Psoas muscle (tissue), 7 donors: ENCODE measurements around the gene OR2T2. TPM values are rescaled to one million over a fixed set of nuclear protein-coding genes. Genes with fewer than 3 reads are reported as not detected.

ENCODE experiments used
- polyA plus RNA-seq, 3 donors: library from polyadenylated mRNA; stranded (reverse); fragments of 200-250 nt; gene quantifications; one replicate each; pipeline ENCODE4 v1.2.3, GENCODE V29; 2013
- total RNA-seq, 4 donors: library from RNA; stranded (reverse); fragmentation: NEBNext Ultra II Directional in 2 of 4; extraction: Animal tissue kit (Norgen Biotek cat#: 25700) in 2 of 4; gene quantifications; one replicate each; pipeline versions ENCODE4 v1.2.1 to v1.2.4, GENCODE V29; 2021 to 2023
- donor health status: healthy with polysubstance abuse.
- donor health status: DM: no; HTN: no; CAD: no; lungs with moderate emphysema.
- donor health status: Bipolar disorder and iron deficiency.
- donor health status: healthy.
- donor health status: DM: no; HTN: no; CAD: no.
- donor health status: DM: no; HTN: no; CAD: no.
- donor health status: DM: yes; HTN: yes; CAD: no.

The OR2T2 gene
- total and polyA plus RNA-seq, 7 donors: not detected

Other genes with a start within 250 kb of the OR2T2 start
- gene OR2M3, start 248.4 kb upstream of the OR2T2 start, total RNA-seq: not detected
- not detected for gene OR2M3, start 248.4 kb upstream of the OR2T2 start, polyA plus RNA-seq
- gene OR2M4, start 214.2 kb upstream of the OR2T2 start, total RNA-seq: not detected
- not detected for gene OR2M4, start 214.2 kb upstream of the OR2T2 start, polyA plus RNA-seq
- not detected for gene OR2T33, start 167.7 kb upstream of the OR2T2 start, total RNA-seq
- not detected for gene OR2T33, start 167.7 kb upstream of the OR2T2 start, polyA plus RNA-seq
- gene OR2T12, start 142.2 kb upstream of the OR2T2 start, total RNA-seq: not detected
- gene OR2T12, start 142.2 kb upstream of the OR2T2 start, polyA plus RNA-seq: not detected
- gene OR2M7, start 121.1 kb upstream of the OR2T2 start, total RNA-seq: not detected
- gene OR2M7, start 121.1 kb upstream of the OR2T2 start, polyA plus RNA-seq: not detected
- gene OR14C36, start 96.9 kb upstream of the OR2T2 start, total RNA-seq: not detected
- gene OR14C36, start 96.9 kb upstream of the OR2T2 start, polyA plus RNA-seq: not detected
- not detected for gene OR2T4, start 84.0 kb upstream of the OR2T2 start, total RNA-seq
- gene OR2T4, start 84.0 kb upstream of the OR2T2 start, polyA plus RNA-seq: not detected
- gene OR2T6, start 69.9 kb upstream of the OR2T2 start, total RNA-seq: not detected
- gene OR2T6, start 69.9 kb upstream of the OR2T2 start, polyA plus RNA-seq: not detected
- not detected for gene OR2T1, start 42.6 kb upstream of the OR2T2 start, total RNA-seq
- gene OR2T1, start 42.6 kb upstream of the OR2T2 start, polyA plus RNA-seq: not detected
- not detected for gene OR2T3, start 27.7 kb downstream of the OR2T2 start, total RNA-seq
- not detected for gene OR2T3, start 27.7 kb downstream of the OR2T2 start, polyA plus RNA-seq
- gene OR2T5, start 43.0 kb downstream of the OR2T2 start, total RNA-seq: not detected
- gene OR2T5, start 43.0 kb downstream of the OR2T2 start, polyA plus RNA-seq: not detected
- not detected for gene OR2G6, start 62.4 kb downstream of the OR2T2 start, total RNA-seq
- not detected for gene OR2G6, start 62.4 kb downstream of the OR2T2 start, polyA plus RNA-seq
- gene OR2T29, start 117.1 kb downstream of the OR2T2 start, total RNA-seq: not detected
- gene OR2T29, start 117.1 kb downstream of the OR2T2 start, polyA plus RNA-seq: not detected
- not detected for gene OR2T34, start 129.1 kb downstream of the OR2T2 start, total RNA-seq
- not detected for gene OR2T34, start 129.1 kb downstream of the OR2T2 start, polyA plus RNA-seq
- gene OR2T10, start 152.1 kb downstream of the OR2T2 start, total RNA-seq: not detected
- gene OR2T10, start 152.1 kb downstream of the OR2T2 start, polyA plus RNA-seq: not detected
- gene OR2T11, start 189.5 kb downstream of the OR2T2 start, total RNA-seq: not detected
- not detected for gene OR2T11, start 189.5 kb downstream of the OR2T2 start, polyA plus RNA-seq
- not detected for gene OR2T35, start 199.6 kb downstream of the OR2T2 start, total RNA-seq
- not detected for gene OR2T35, start 199.6 kb downstream of the OR2T2 start, polyA plus RNA-seq
- not detected for gene OR2T27, start 209.9 kb downstream of the OR2T2 start, total RNA-seq
- not detected for gene OR2T27, start 209.9 kb downstream of the OR2T2 start, polyA plus RNA-seq